K562 (cell line): Measurements from ENCODE around the gene RNF112. TPM values are rescaled to one million over a fixed set of nuclear protein-coding genes. Genes with fewer than 3 reads are reported as not detected.

Experiments
- HMG20A ChIP-seq: fragments of 450-650 bp; formaldehyde crosslinking; conservative IDR thresholded peaks from 2 replicates; pipeline ENCODE4 v1.4.0; 2020; ENCODE audit warnings: mild to moderate bottlenecking, mixed read lengths
- HSF4 ChIP-seq: fragments of 250-450 bp; sonication (Bioruptor Pico); IDR thresholded peaks from 2 replicates; pipeline ENCODE4 v2.1.2; 2022; ENCODE audit warnings: mild to moderate bottlenecking, moderate library complexity, borderline replicate concordance
- REST ChIP-seq, 2 experiments: fragments of 450-650 bp; formaldehyde crosslinking in 1 of 2; IDR thresholded peaks; 2 replicates each; pipeline versions ENCODE4 v1.4.0 to v1.6.1; 2014 to 2020; ENCODE audit warnings: mild to moderate bottlenecking in 2 of 2, borderline replicate concordance in 1 of 2, low read depth in 1 of 2
- TEAD2 ChIP-seq: fragments of 450-650 bp; IDR thresholded peaks from 2 replicates; pipeline ENCODE4 v1.6.1; 2016; ENCODE audit warnings: missing genetic modification characterization, control low read depth, missing compliant biosample characterization
- ZNF766 ChIP-seq: fragments of 200-800 bp; sonication (Bioruptor generic); conservative IDR thresholded peaks from 2 replicates; pipeline ENCODE4 v1.6.1; 2016; ENCODE audit warnings: missing genetic modification characterization, missing compliant biosample characterization
- polyA plus RNA-seq, 8 experiments: library from polyadenylated mRNA; depleted of rRNA in 4 of 8; stranded (reverse) in 5 of 8; unstranded in 3 of 8; fragments of >200 nt; fragmentation: Nextera tagmentation in 2 of 8; fragmentation: Illumina TruSeq in 1 of 8; extraction: Ambion mirVana in 2 of 8; extraction: Trizol in 1 of 8; gene quantifications; 2 replicates each; pipeline versions ENCODE4 v1.2.1 to v1.2.3, GENCODE V29; 2011 to 2014; ENCODE audit warnings: inconsistent platforms in 1 of 8, missing spikeins in 1 of 8
- total RNA-seq, 7 experiments: library from RNA; depleted of rRNA in 6 of 7; stranded (reverse); fragments of >200 nt in 6 of 7; fragmentation: Illumina TruSeq in 2 of 7; extraction: Trizol in 2 of 7; gene quantifications; 2 replicates each; pipeline versions ENCODE4 v1.2.1 to v1.2.3, GENCODE V29; 2011 to 2021; ENCODE audit warnings: low replicate concordance in 1 of 7

The RNF112 gene
- total and polyA plus RNA-seq, 9 of the 15 experiments (the other 6 are each of a cell fraction or from before 2014, with no cell fraction given), result 0.05 TPM; not detected in 8

DNA sequence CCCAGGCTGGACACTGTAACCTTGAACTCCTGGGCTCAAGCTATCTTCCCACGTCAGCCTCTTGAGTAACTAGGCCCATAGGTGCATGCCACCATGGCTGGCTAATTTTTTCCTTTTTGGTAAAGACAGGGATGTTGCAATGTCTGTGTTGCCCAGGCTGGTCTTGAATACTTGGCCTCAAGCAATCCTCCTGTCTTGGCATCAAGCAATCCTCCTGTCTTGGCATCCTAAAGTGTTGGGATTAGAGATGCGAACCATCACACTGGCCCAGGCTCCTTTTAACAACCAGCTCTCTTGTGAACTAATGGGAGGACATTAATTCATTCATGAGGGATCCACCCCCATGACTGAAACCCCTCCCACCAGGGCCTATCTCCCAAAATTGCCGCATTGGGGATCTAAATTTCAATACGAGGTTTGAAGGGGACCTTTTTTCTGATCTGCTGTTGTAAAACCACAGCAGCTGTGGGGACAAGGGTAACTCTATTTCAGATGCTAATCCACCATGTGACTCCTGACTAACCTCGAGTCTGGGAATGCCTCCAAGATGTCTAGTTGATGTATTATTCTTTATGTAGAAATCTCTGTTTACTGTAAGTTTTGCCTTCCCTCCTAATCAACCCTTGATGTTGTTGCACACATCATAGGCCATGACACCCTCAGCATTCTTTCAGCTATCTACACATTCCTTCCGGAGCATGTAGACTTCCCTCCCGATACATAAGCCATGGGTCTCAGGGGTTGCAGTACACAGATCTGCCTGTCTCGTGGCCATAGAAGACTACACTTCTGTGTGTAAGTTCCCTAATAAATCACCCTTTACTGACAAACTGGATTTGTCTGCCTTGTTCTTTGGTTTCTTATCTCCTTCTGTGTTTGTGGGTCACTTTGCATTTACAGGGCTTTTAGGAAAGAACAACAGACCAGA is 37.6 kb downstream of the RNF112 start (continued):
- TF ChIP-seq REST (IDR thresholded peaks at IDR 0.05; ENCODE audit: borderline replicate concordance), result peak; percentile 13; the same call in 1 of the 2 replicates
- TF ChIP-seq REST (CRISPR knock-in tag; IDR thresholded peaks at IDR 0.05; ENCODE audit: low read depth), result no peak
- no peak for TF ChIP-seq HSF4 (CRISPR knock-in tag)
- peak; percentile 76 for TF ChIP-seq ZNF766 (CRISPR knock-in tag)
- no peak for TF ChIP-seq HMG20A (CRISPR knock-in tag)
- peak; percentile 72 for TF ChIP-seq TEAD2 (tag)
